Tibial artery (tissue), 4 donors: ENCODE measurements around the gene OTOP2.

Source experiments
- DNase-seq, 2 donors: peaks; one replicate each; pipeline ENCODE4 v3.0.0-alpha.2; 2019
- H3K27ac ChIP-seq, 2 donors: fragments of 200-600 bp; sonication (generic) in 1 of 2; 1 replicate in 1 of 2; 2 replicates in 1 of 2; pipeline ENCODE4 v1.5.1; 2018 to 2019; ENCODE audit warnings: mild to moderate bottlenecking in 1 of 2
- H3K27me3 ChIP-seq, 2 donors: fragments of 200-600 bp; sonication (generic) in 1 of 2; one replicate each; pipeline versions ENCODE4 v1.5.1 to v1.6.0; 2016 to 2019
- H3K36me3 ChIP-seq, 3 donors: fragments of 200-600 bp; sonication (generic) in 2 of 3; one replicate each; pipeline ENCODE4 v1.5.1; 2016 to 2019; ENCODE audit warnings: mild to moderate bottlenecking in 2 of 3
- H3K4me1 ChIP-seq, 4 donors: fragments of 200-600 bp; sonication (generic) in 2 of 4; 1 replicate in 3 of 4; 2 replicates in 1 of 4; pipeline ENCODE4 v1.5.1; 2016 to 2019
- H3K4me3 ChIP-seq, 2 donors: fragments of 200-600 bp; sonication (generic) in 1 of 2; 1 replicate in 1 of 2; 2 replicates in 1 of 2; pipeline ENCODE4 v1.5.1; 2018 to 2019; ENCODE audit warnings: mild to moderate bottlenecking in 2 of 2
- H3K9me3 ChIP-seq, 3 donors: fragments of 200-600 bp; sonication (generic) in 1 of 3; one replicate each; pipeline ENCODE4 v1.5.1; 2016 to 2019
- CTCF ChIP-seq, 2 experiments: fragments of 200-600 bp in 1 of 2; fragments of 450-650 bp in 1 of 2; IDR thresholded peaks; one replicate each; pipeline ENCODE4 v1.5.1; 2017 to 2019; ENCODE audit warnings: antibody characterized with exemption in 2 of 2, mild to moderate bottlenecking in 1 of 2, moderate library complexity in 1 of 2
- intact Hi-C: fragments of 100-400 bp; cut with DNase I; formaldehyde crosslinking; loops from one replicate; pipeline ENCODE4 v1.15.0; 2023; ENCODE audit warnings: low total_unique reads

The OTOP2 gene

GRCh38 chr17:74917430-74917829 lies 6.6 kb upstream of the OTOP2 start:
- TF ChIP-seq CTCF (IDR thresholded peaks at IDR 0.05): no peak
- Histone ChIP-seq H3K4me1 (peaks cover 0 to under 1% (median 0%) of the 10 kb centered on the region in 4 donors), H3K4me3 (no peak overlapping the region), H3K36me3 (no peaks in the 10 kb centered on the region), H3K9me3 (no peaks in the 10 kb centered on the region), H3K27ac (no peak overlapping the region), H3K27me3 (peaks cover 0 to 70% of the 10 kb centered on the region in 2 donors)
- intact Hi-C loops: no loop called here
- no peak for DNase-seq

DNA sequence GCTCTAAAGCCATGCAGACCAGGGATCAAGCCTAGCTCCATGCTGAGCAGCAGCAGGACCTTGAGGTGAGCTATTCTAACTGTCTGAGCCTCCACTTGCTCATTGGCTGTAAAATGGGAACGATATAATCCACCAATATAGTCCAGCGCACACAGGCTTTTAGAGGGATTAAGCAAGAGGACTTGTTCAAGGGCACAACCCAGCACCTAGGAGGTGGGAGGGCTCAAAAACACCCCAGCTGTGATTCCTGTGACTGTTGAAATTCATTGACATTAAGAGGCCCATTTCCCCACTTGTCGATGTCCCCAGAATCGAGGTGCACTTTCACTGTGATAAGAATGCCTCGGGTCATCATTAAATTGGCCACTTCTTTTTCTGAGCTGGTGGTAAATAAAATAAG lies 5.2 kb upstream of the OTOP2 start:
- no peak for TF ChIP-seq CTCF (IDR thresholded peaks at IDR 0.05)
- no peaks in the 10 kb centered on the region for H3K36me3 ChIP-seq
- H3K27me3 ChIP-seq: peaks cover 5 to 85% of the 10 kb centered on the region in 2 donors
- H3K4me1 ChIP-seq: peaks cover 0 to 16% (median 11%) of the 10 kb centered on the region in 4 donors
- intact Hi-C loops: no loop called here
- no peak for DNase-seq
- no peaks in the 10 kb centered on the region for H3K9me3 ChIP-seq
- no peak overlapping the region for H3K4me3 ChIP-seq
- H3K27ac ChIP-seq: no peak overlapping the region

- no peak for DNase-seq
- intact Hi-C loops: no loop called here
- H3K27ac ChIP-seq: no peak overlapping the region
- no peak for TF ChIP-seq CTCF (IDR thresholded peaks at IDR 0.05)
- no peaks in the 10 kb centered on the region for H3K9me3 ChIP-seq
- peaks cover 5 to 93% of the 10 kb centered on the region in 2 donors for H3K27me3 ChIP-seq
- H3K4me1 ChIP-seq: peaks cover 0 to 23% (median 19%) of the 10 kb centered on the region in 4 donors
- no peaks in the 10 kb centered on the region for H3K36me3 ChIP-seq
- no peak overlapping the region for H3K4me3 ChIP-seq
These were observed 4.4 kb upstream of the OTOP2 start for GRCh38 chr17:74919440-74920305.

DNA sequence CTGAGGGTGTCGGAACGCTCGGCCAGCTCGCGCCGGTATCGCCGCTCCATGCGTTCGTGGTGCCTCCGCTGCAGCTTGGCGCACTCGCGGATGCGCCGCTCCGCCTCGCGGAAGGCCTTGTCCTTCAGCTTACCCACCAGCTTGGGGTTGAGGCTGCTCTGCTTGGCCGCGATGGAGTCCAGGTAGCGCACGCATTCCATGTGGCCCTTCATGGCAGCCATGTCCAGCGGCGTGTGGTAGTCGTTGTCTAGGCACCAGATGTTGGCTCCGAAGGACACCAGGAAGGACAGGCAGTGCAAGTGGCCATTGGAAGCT lies 3.8 kb upstream of the OTOP2 start:
- TF ChIP-seq CTCF (IDR thresholded peaks at IDR 0.05): no peak
- Histone ChIP-seq H3K4me1 (peaks cover 0 to 25% (median 22%) of the 10 kb centered on the region in 4 donors), H3K27ac (no peak overlapping the region), H3K9me3 (no peaks in the 10 kb centered on the region), H3K36me3 (no peaks in the 10 kb centered on the region), H3K4me3 (no peak overlapping the region), H3K27me3 (peaks cover 5 to 93% of the 10 kb centered on the region in 2 donors)
- no peak for DNase-seq
- intact Hi-C loops: no loop called here

GRCh38 chr17:74920642-74921025 lies 3.4 kb upstream of the OTOP2 start:
- no peak for TF ChIP-seq CTCF (IDR thresholded peaks at IDR 0.05)
- H3K36me3 ChIP-seq: no peaks in the 10 kb centered on the region
- no peak overlapping the region for H3K27ac ChIP-seq
- no peak overlapping the region for H3K4me3 ChIP-seq
- peaks cover 0 to 25% (median 22%) of the 10 kb centered on the region in 4 donors for H3K4me1 ChIP-seq
- peaks cover 5 to 93% of the 10 kb centered on the region in 2 donors for H3K27me3 ChIP-seq
- no peak for DNase-seq
- H3K9me3 ChIP-seq: no peaks in the 10 kb centered on the region
- intact Hi-C loops: no loop called here
